ENCODE data around the gene ZNF569.

- TF ChIP-seq CTCF (IDR thresholded peaks at IDR 0.05) (no peak), POLR2A (IDR thresholded peaks at IDR 0.05) (no peak), POLR2AphosphoS5 (IDR thresholded peaks at IDR 0.05) (no peak), EP300 (IDR thresholded peaks at IDR 0.05) (no peak)
These were observed 78.0 kb downstream of the ZNF569 start for GRCh38 chr19:37389234-37389633.

Data from sigmoid colon (tissue), 4 donors.